GM10248 (cell line): Measurements from ENCODE around the gene EPHB1.

Source experiments
- CTCF ChIA-PET: fragments of 300-600 bp; sonication (Branson Sonifier 250); formaldehyde crosslinking; extraction: SDS; loops from one replicate; lab custom pipeline; 2021; ENCODE audit warnings: antibody characterized with exemption; lab: Yijun Ruan, JAX
- POLR2A ChIA-PET: fragments of 350-650 bp; sonication (Branson Sonifier 250); formaldehyde crosslinking; extraction: SDS; loops from one replicate; lab custom pipeline; 2020; ENCODE audit warnings: antibody characterized with exemption; lab: Yijun Ruan, JAX
- DNase-seq: peaks from one replicate; pipeline ENCODE4 v3.0.0; 2012; ENCODE audit errors: extremely low spot score
- CTCF ChIP-seq: IDR thresholded peaks from 2 replicates; pipeline ENCODE4 v1.5.1; 2012; ENCODE audit warnings: mild to moderate bottlenecking, low read depth; ENCODE audit errors: extremely low read depth, missing control alignments, control extremely low read depth

EPHB1 gene

GRCh38 chr3:135258916-135259315, 463.9 kb downstream of the EPHB1 start:
- POLR2A ChIA-PET, result no interaction called here
- CTCF ChIA-PET, result no interaction called here
- TF ChIP-seq CTCF, result no peak
- no peak for DNase-seq

GRCh38 chr3:135260025-135260424, 465.0 kb downstream of the EPHB1 start:
- TF ChIP-seq CTCF, result no peak
- POLR2A ChIA-PET, result no interaction called here
- DNase-seq, result no peak
- CTCF ChIA-PET, result no interaction called here

- CTCF ChIA-PET, result no interaction called here
- DNase-seq, result no peak
- POLR2A ChIA-PET, result no interaction called here
- TF ChIP-seq CTCF, result no peak
These were observed 466.2 kb downstream of the EPHB1 start for GRCh38 chr3:135261214-135261775.

GRCh38 chr3:135261916-135262315, 466.9 kb downstream of the EPHB1 start:
- CTCF ChIA-PET, result no interaction called here
- POLR2A ChIA-PET, result no interaction called here
- TF ChIP-seq CTCF, result no peak
- no peak for DNase-seq

GRCh38 chr3:135262441-135262840, 467.4 kb downstream of the EPHB1 start:
- no peak for DNase-seq
- ChIA-PET POLR2A (no interaction called here), CTCF (no interaction called here)
- TF ChIP-seq CTCF, result no peak

GRCh38 chr3:135263331-135263730, 468.3 kb downstream of the EPHB1 start:
- no peak for DNase-seq
- TF ChIP-seq CTCF, result no peak
- CTCF ChIA-PET, result no interaction called here
- POLR2A ChIA-PET, result no interaction called here
